GM23338 (cell line): ENCODE results near the gene LSM3. TPM values are rescaled to one million over a fixed set of nuclear protein-coding genes. Genes with fewer than 3 reads are reported as not detected.

Experiments
- ATAC-seq: fragments of 200-7000 bp; cut with Tn5 transposase; 3 replicates; pipeline ENCODE4 v1.9.1; 2020
- DNase-seq: peaks from one replicate; pipeline ENCODE4 v3.0.0-alpha.2; 2015; ENCODE audit warnings: low spot score
- H2AFZ ChIP-seq: fragments of 200-600 bp; sonication (generic); 2 replicates; pipeline ENCODE4 v1.8.0; 2016; ENCODE audit warnings: antibody characterized with exemption, mild to moderate bottlenecking, moderate library complexity
- H3F3A ChIP-seq: fragments of 200-600 bp; sonication (generic); replicated peaks from 2 replicates; pipeline ENCODE4 v1.8.0; 2017; ENCODE audit warnings: antibody characterized with exemption, mixed run types, low read depth
- H3K27ac ChIP-seq: fragments of 200-600 bp; sonication (generic); 2 replicates; pipeline ENCODE4 v1.6.1; 2016; ENCODE audit warnings: low read depth
- H3K27me3 ChIP-seq: fragments of 200-600 bp; sonication (generic); 2 replicates; pipeline ENCODE4 v1.8.0; 2016; ENCODE audit warnings: mild to moderate bottlenecking, mixed run types, moderate library complexity; ENCODE audit not compliant: insufficient read depth
- H3K36me3 ChIP-seq: fragments of 200-600 bp; sonication (generic); 2 replicates; pipeline ENCODE4 v1.8.0; 2016; ENCODE audit warnings: mild to moderate bottlenecking; ENCODE audit not compliant: insufficient read depth
- H3K4me1 ChIP-seq: fragments of 200-600 bp; sonication (generic); 2 replicates; pipeline ENCODE4 v1.8.0; 2016; ENCODE audit warnings: mild to moderate bottlenecking, moderate library complexity; ENCODE audit not compliant: insufficient read depth
- H3K4me2 ChIP-seq: fragments of 200-600 bp; sonication (generic); 2 replicates; pipeline ENCODE4 v1.7.1; 2017; ENCODE audit warnings: mixed run types
- H3K4me3 ChIP-seq: fragments of 200-600 bp; sonication (generic); 2 replicates; pipeline ENCODE4 v1.6.1; 2016; ENCODE audit warnings: mixed run types
- H3K79me2 ChIP-seq: fragments of 200-600 bp; sonication (generic); replicated peaks from 2 replicates; pipeline ENCODE4 v1.8.0; 2017; ENCODE audit warnings: mild to moderate bottlenecking; ENCODE audit not compliant: insufficient read depth
- H3K9me2 ChIP-seq: fragments of 200-600 bp; sonication (generic); 2 replicates; pipeline ENCODE4 v1.8.0; 2017; ENCODE audit not compliant: insufficient read depth
- H4K20me1 ChIP-seq: fragments of 200-600 bp; sonication (generic); replicated peaks from 2 replicates; pipeline ENCODE4 v1.8.0; 2017; ENCODE audit warnings: mild to moderate bottlenecking; ENCODE audit not compliant: insufficient read depth
- H3K27ac Mint-ChIP-seq: 2 replicates; pipeline ENCODE4 v1.8.0; 2020; ENCODE audit warnings: inconsistent platforms, mild to moderate bottlenecking, moderate library complexity, mixed read lengths
- H3K27me3 Mint-ChIP-seq: 3 replicates; pipeline ENCODE4 v1.8.0; 2022; ENCODE audit warnings: low read depth, mild to moderate bottlenecking, moderate library complexity, mixed read lengths, inconsistent platforms; ENCODE audit not compliant: insufficient read depth, poor library complexity
- H3K36me3 Mint-ChIP-seq: 3 replicates; pipeline ENCODE4 v1.8.0; 2021; ENCODE audit warnings: low read depth, mild to moderate bottlenecking, inconsistent platforms, moderate library complexity, mixed read lengths
- H3K4me1 Mint-ChIP-seq: 3 replicates; pipeline ENCODE4 v1.8.0; 2020; ENCODE audit warnings: mild to moderate bottlenecking, inconsistent platforms, mixed read lengths
- H3K4me3 Mint-ChIP-seq: 3 replicates; pipeline ENCODE4 v1.8.0; 2021; ENCODE audit warnings: moderate library complexity, mild to moderate bottlenecking, inconsistent platforms, mixed read lengths
- H3K9me3 Mint-ChIP-seq: 3 replicates; pipeline ENCODE4 v1.8.0; 2020; ENCODE audit warnings: moderate library complexity, mild to moderate bottlenecking, inconsistent platforms, mixed read lengths
- CREB1 ChIP-seq: fragments of 250-450 bp; sonication (Bioruptor Pico); IDR thresholded peaks from 2 replicates; pipeline ENCODE4 v1.5.0; 2020; ENCODE audit warnings: low read depth, mild to moderate bottlenecking, moderate library complexity
- CTCF ChIP-seq, 2 experiments: fragments of 200-600 bp in 1 of 2; sonication (generic) in 1 of 2; conservative IDR thresholded peaks; 2 replicates each; pipeline versions ENCODE4 v1.5.1 to v1.6.1; 2016 to 2017; ENCODE audit warnings: antibody characterized with exemption in 2 of 2, low read depth in 2 of 2, mild to moderate bottlenecking in 2 of 2, moderate library complexity in 1 of 2
- ETS1 ChIP-seq: IDR thresholded peaks from 2 replicates; pipeline ENCODE4 v1.6.1; 2016; ENCODE audit warnings: antibody characterized with exemption
- EZH2 ChIP-seq: fragments of 200-600 bp; sonication (generic); IDR thresholded peaks from one replicate; pipeline ENCODE4 v1.8.0; 2017; ENCODE audit warnings: antibody characterized with exemption, mild to moderate bottlenecking, low read depth; ENCODE audit not compliant: unreplicated experiment
- EZH2phosphoT487 ChIP-seq: fragments of 200-600 bp; sonication (generic); IDR thresholded peaks from one replicate; pipeline ENCODE4 v1.8.1; 2018; ENCODE audit warnings: antibody characterized with exemption; ENCODE audit not compliant: unreplicated experiment
- JUNB ChIP-seq: IDR thresholded peaks from one replicate; pipeline ENCODE4 v1.6.1; 2016; ENCODE audit warnings: antibody characterized with exemption; ENCODE audit not compliant: unreplicated experiment
- NANOG ChIP-seq: IDR thresholded peaks from 2 replicates; pipeline ENCODE4 v1.6.1; 2016; ENCODE audit warnings: antibody characterized with exemption, borderline replicate concordance
- POLR2AphosphoS5 ChIP-seq: IDR thresholded peaks from 2 replicates; pipeline ENCODE4 v1.6.1; 2016; ENCODE audit warnings: antibody characterized with exemption, low read depth
- REST ChIP-seq: IDR thresholded peaks from one replicate; pipeline ENCODE4 v1.6.1; 2018; ENCODE audit warnings: antibody characterized with exemption; ENCODE audit not compliant: unreplicated experiment
- STAT1 ChIP-seq: IDR thresholded peaks from one replicate; pipeline ENCODE4 v1.6.1; 2016; ENCODE audit warnings: antibody characterized with exemption; ENCODE audit not compliant: unreplicated experiment
- ZNF114 ChIP-seq: fragments of 250-450 bp; sonication (Bioruptor Pico); IDR thresholded peaks from 2 replicates; pipeline ENCODE4 v1.5.0; 2020; ENCODE audit warnings: mild to moderate bottlenecking, moderate library complexity
- ZNF331 ChIP-seq: fragments of 250-450 bp; sonication (Bioruptor Pico); IDR thresholded peaks from 2 replicates; pipeline ENCODE4 v1.5.0; 2020; ENCODE audit warnings: low read depth, mild to moderate bottlenecking, moderate library complexity
- ZNF462 ChIP-seq: fragments of 250-450 bp; sonication (Bioruptor Pico); IDR thresholded peaks from 2 replicates; pipeline ENCODE4 v1.5.0; 2020; ENCODE audit warnings: mild to moderate bottlenecking, moderate library complexity
- polyA plus RNA-seq: library from polyadenylated mRNA; unstranded; fragments of >200 nt; fragmentation: Nextera tagmentation; extraction: Ambion mirVana; gene quantifications from 2 replicates; pipeline ENCODE4 v1.2.1, GENCODE V29; 2016
- total RNA-seq: library from RNA; depleted of rRNA; stranded (reverse); fragments of >200 nt; shearing (Covaris generic); gene quantifications from 2 replicates; pipeline ENCODE4 v1.2.3, GENCODE V29; 2014

Gene LSM3
- total and polyA plus RNA-seq, 2 experiments from 2014 or later = 20.1 to 71.5 TPM

GRCh38 chr3:14238930-14239329, 60.3 kb downstream of the LSM3 start (continued):
- TF ChIP-seq ZNF462 (CRISPR knock-in tag) = no peak
- no peak for TF ChIP-seq ZNF114 (CRISPR knock-in tag)
- no peak for TF ChIP-seq NANOG
- TF ChIP-seq POLR2AphosphoS5 = no peak
- no peak for TF ChIP-seq CREB1

GRCh38 chr3:14239940-14240339, 61.3 kb downstream of the LSM3 start:
- no peak overlapping the region for H3K4me3 ChIP-seq
- no peaks in the 10 kb centered on the region for H3K36me3 Mint-ChIP-seq
- H3K4me1 ChIP-seq = no peaks in the 10 kb centered on the region
- no peak overlapping the region for H3K27ac Mint-ChIP-seq
- H3F3A ChIP-seq = no peaks in the 10 kb centered on the region
- no peaks in the 10 kb centered on the region; the same call in 2 of the 3 replicates for H3K9me3 Mint-ChIP-seq
- H4K20me1 ChIP-seq = no peaks in the 10 kb centered on the region
- H3K27me3 ChIP-seq = no peaks in the 10 kb centered on the region
- ATAC-seq (no peak), DNase-seq (no peak)
- 0 out of 2 replicates have a peak, but pooled peaks cover 3% of the 10 kb centered on the region for H3K9me2 ChIP-seq
- H3K36me3 ChIP-seq = no peaks in the 10 kb centered on the region
- no peak overlapping the region for H3K4me3 Mint-ChIP-seq
- no peak overlapping the region for H3K27ac ChIP-seq
- H3K4me1 Mint-ChIP-seq = no peaks in the 10 kb centered on the region
- H3K4me2 ChIP-seq = no peak overlapping the region
- no peak overlapping the region for H2AFZ ChIP-seq
- peaks cover 3% of the 10 kb centered on the region for H3K27me3 Mint-ChIP-seq
- H3K79me2 ChIP-seq = no peaks in the 10 kb centered on the region
- TF ChIP-seq REST = no peak
- TF ChIP-seq ZNF331 (CRISPR knock-in tag) = no peak
- no peak for TF ChIP-seq ZNF114 (CRISPR knock-in tag)
- TF ChIP-seq STAT1 = no peak
- no peak for TF ChIP-seq NANOG
- TF ChIP-seq ETS1 = no peak
- no peak for TF ChIP-seq POLR2AphosphoS5
- no peak for TF ChIP-seq CREB1
- TF ChIP-seq EZH2 = no peak
- TF ChIP-seq CTCF (conservative IDR thresholded peaks at IDR 0.05; ENCODE audit: low read depth in 2 of 2) = no peak
- TF ChIP-seq JUNB = no peak
- no peak for TF ChIP-seq EZH2phosphoT487
